Naive thymus-derived CD8-positive, alpha-beta T cell (primary cell): ENCODE data around the gene KRTAP10-1. TPM values are rescaled to one million over a fixed set of nuclear protein-coding genes. Genes with fewer than 3 reads are reported as not detected.
"Not testable (repeated sequence)": the region's sequence is repeated elsewhere in the genome, so short reads cannot be mapped to it uniquely, and the experiment has no call there.

Experiments used
- ATAC-seq, 2 donors: fragments of 150-1000 bp; cut with Tn5 transposase in 1 of 2; sonication (Bioruptor Pico), chemical (Tn5 transposase) in 1 of 2; 1 replicate in 1 of 2; 2 replicates in 1 of 2; pipeline ENCODE4 v1.10.0; 2021; ENCODE audit warnings: mild to moderate bottlenecking in 2 of 2, moderate library complexity in 2 of 2
- POLR2A ChIA-PET: fragments of 350-600 bp; sonication (Branson Sonifier 250); formaldehyde crosslinking; loops from one replicate; lab custom pipeline; 2021; ENCODE audit warnings: antibody characterized with exemption; lab: Charles Lee
- DNase-seq, 10 donors: peaks; one replicate each; pipeline versions ENCODE4 v3.0.0 to v3.0.0-alpha.2; 2020 to 2022
- H3K27ac Mint-ChIP-seq, 10 donors: one replicate each; pipeline ENCODE4 v1.8.0; 2020 to 2022; ENCODE audit warnings: mild to moderate bottlenecking in 10 of 10, mixed read lengths in 10 of 10, moderate library complexity in 4 of 10, inconsistent platforms in 1 of 10
- H3K27me3 Mint-ChIP-seq, 5 donors: one replicate each; pipeline ENCODE4 v1.8.0; 2021 to 2022; ENCODE audit warnings: mixed read lengths in 5 of 5
- H3K36me3 Mint-ChIP-seq, 3 donors: one replicate each; pipeline ENCODE4 v1.8.0; 2020 to 2022; ENCODE audit warnings: mixed read lengths in 3 of 3, mild to moderate bottlenecking in 2 of 3, inconsistent platforms in 1 of 3
- H3K4me1 Mint-ChIP-seq, 4 donors: one replicate each; pipeline ENCODE4 v1.8.0; 2021 to 2022; ENCODE audit warnings: mixed read lengths in 4 of 4
- H3K4me3 Mint-ChIP-seq, 10 donors: one replicate each; pipeline ENCODE4 v1.8.0; 2020 to 2022; ENCODE audit warnings: mild to moderate bottlenecking in 10 of 10, mixed read lengths in 10 of 10, moderate library complexity in 6 of 10, inconsistent platforms in 1 of 10
- H3K9me3 Mint-ChIP-seq, 9 donors: one replicate each; pipeline ENCODE4 v1.8.0; 2020 to 2022; ENCODE audit warnings: mixed read lengths in 9 of 9, mild to moderate bottlenecking in 3 of 9, inconsistent platforms in 1 of 9, moderate library complexity in 1 of 9
- polyA plus RNA-seq, 3 donors: library from polyadenylated mRNA; unstranded; fragments of 300-500 nt; fragmentation: Illumina TruSeq; gene quantifications; one replicate each; pipeline ENCODE4 v1.2.3, GENCODE V29; 2021
- total RNA-seq, 8 experiments: library from RNA in 2 of 8; stranded (reverse) in 2 of 8; gene quantifications; one replicate each; pipeline ENCODE4 v1.2.3 and lab custom pipeline; 2021 to 2026

The KRTAP10-1 gene
- total and polyA plus RNA-seq, 5 experiments from 2014 or later = not detected

- no peaks in the 10 kb centered on the region for H3K27me3 Mint-ChIP-seq
- POLR2A ChIA-PET = interaction anchor here (0.5 to 2.3 kb wide), 7 partner anchors 109 to 422 kb away, joined by 3 to 12 read pairs (median 4); partner anchors contain the start of gene KRTAP12-3
- DNase-seq = no peak
- no peak for ATAC-seq
- peaks cover 0 to 14% (median 4%) of the 10 kb centered on the region in 4 donors for H3K4me1 Mint-ChIP-seq
- peak overlapping the region in 1 of 10 donors; percentile 45 for H3K4me3 Mint-ChIP-seq
- H3K9me3 Mint-ChIP-seq = no peaks in the 10 kb centered on the region
- H3K36me3 Mint-ChIP-seq = no peaks in the 10 kb centered on the region
- peak overlapping the region in 2 of 10 donors; percentile 12 to 45 for H3K27ac Mint-ChIP-seq
Observed at GRCh38 chr21:44510109-44510507, 29.9 kb downstream of the KRTAP10-1 start.

- Mint-ChIP-seq H3K36me3 (no peaks in the 10 kb centered on the region), H3K27ac (peak overlapping the region in 2 of 10 donors; percentile 37 to 45), H3K9me3 (no peaks in the 10 kb centered on the region), H3K4me1 (peaks cover 0 to 11% (median 4%) of the 10 kb centered on the region in 4 donors), H3K4me3 (no peak overlapping the region), H3K27me3 (no peaks in the 10 kb centered on the region)
- POLR2A ChIA-PET = interaction anchor here (0.8 to 2.3 kb wide), 6 partner anchors 109 to 423 kb away, joined by 3 to 12 read pairs (median 4); partner anchors contain the start of gene KRTAP12-3
- ATAC-seq (no peak), DNase-seq (no peak)
Observed at GRCh38 chr21:44509539-44509938, 30.5 kb downstream of the KRTAP10-1 start.

- Mint-ChIP-seq H3K36me3 (no peaks in the 10 kb centered on the region), H3K27ac (no peak overlapping the region), H3K27me3 (no peaks in the 10 kb centered on the region), H3K9me3 (no peaks in the 10 kb centered on the region), H3K4me1 (peaks cover 5 to 15% (median 6%) of the 10 kb centered on the region in 4 donors), H3K4me3 (no peak overlapping the region)
- POLR2A ChIA-PET = interaction anchor here (2.3 kb wide), 1 partner anchor 284 kb away, joined by 10 read pairs; no protein-coding TSS in a partner anchor
- DNase-seq (no peak), ATAC-seq (no peak)
Observed at GRCh38 chr21:44508711-44509445, 31.1 kb downstream of the KRTAP10-1 start.

- H3K4me3 Mint-ChIP-seq = no peak overlapping the region
- no peak for ATAC-seq
- POLR2A ChIA-PET = no interaction called here
- no peaks in the 10 kb centered on the region for H3K9me3 Mint-ChIP-seq
- no peaks in the 10 kb centered on the region for H3K27me3 Mint-ChIP-seq
- no peaks in the 10 kb centered on the region for H3K36me3 Mint-ChIP-seq
- no peak overlapping the region for H3K27ac Mint-ChIP-seq
- peaks cover 7 to 18% (median 8%) of the 10 kb centered on the region in 4 donors for H3K4me1 Mint-ChIP-seq
- no peak for DNase-seq
Observed at GRCh38 chr21:44508426-44508710, 31.6 kb downstream of the KRTAP10-1 start.

- Mint-ChIP-seq H3K27ac (no peak overlapping the region), H3K36me3 (no peaks in the 10 kb centered on the region), H3K27me3 (no peaks in the 10 kb centered on the region), H3K4me3 (no peak overlapping the region), H3K9me3 (no peaks in the 10 kb centered on the region), H3K4me1 (peaks cover 7 to 18% (median 8%) of the 10 kb centered on the region in 4 donors)
- DNase-seq (no peak), ATAC-seq (no peak)
- POLR2A ChIA-PET = interaction anchor here (0.6 kb wide), 1 partner anchor 152 kb away, joined by 3 read pairs; no protein-coding TSS in a partner anchor
Observed at GRCh38 chr21:44507673-44508425, 32.1 kb downstream of the KRTAP10-1 start.

GRCh38 chr21:44506279-44507255 is 33.4 kb downstream of the KRTAP10-1 start:
- no peaks in the 10 kb centered on the region for H3K36me3 Mint-ChIP-seq
- H3K4me1 Mint-ChIP-seq = peaks cover 4 to 19% (median 8%) of the 10 kb centered on the region in 4 donors
- DNase-seq = no peak
- no peaks in the 10 kb centered on the region for H3K9me3 Mint-ChIP-seq
- H3K27me3 Mint-ChIP-seq = no peaks in the 10 kb centered on the region
- ATAC-seq = no peak
- POLR2A ChIA-PET = no interaction called here
- H3K27ac Mint-ChIP-seq = no peak overlapping the region
- no peak overlapping the region for H3K4me3 Mint-ChIP-seq

GRCh38 chr21:44505673-44506278 is 34.2 kb downstream of the KRTAP10-1 start:
- Mint-ChIP-seq H3K4me3 (peak overlapping the region in 1 of 10 donors; percentile 19), H3K27ac (peak overlapping the region in 2 of 10 donors; percentile 7 to 31), H3K36me3 (no peaks in the 10 kb centered on the region), H3K4me1 (peaks cover 4 to 15% (median 7%) of the 10 kb centered on the region in 4 donors), H3K9me3 (no peaks in the 10 kb centered on the region), H3K27me3 (no peaks in the 10 kb centered on the region)
- POLR2A ChIA-PET = no interaction called here
- no peak for DNase-seq
- ATAC-seq = no peak

- peak overlapping the region in 6 of 10 donors; percentile 29 to 84 (median 78) for H3K27ac Mint-ChIP-seq
- peaks cover 0 to 2% (median 0%) of the 10 kb centered on the region in 5 donors for H3K27me3 Mint-ChIP-seq
- H3K9me3 Mint-ChIP-seq = no peaks in the 10 kb centered on the region
- DNase-seq = no peak
- POLR2A ChIA-PET = interaction anchor here (1.1 kb wide), 1 partner anchor 237 kb away, joined by 3 read pairs; no protein-coding TSS in a partner anchor
- H3K4me3 Mint-ChIP-seq = peak overlapping the region in 4 of 10 donors; percentile 23 to 60 (median 54)
- H3K36me3 Mint-ChIP-seq = no peaks in the 10 kb centered on the region
- peaks cover 2 to 8% (median 7%) of the 10 kb centered on the region in 4 donors for H3K4me1 Mint-ChIP-seq
- no peak for ATAC-seq
Observed at GRCh38 chr21:44503901-44504399, 36.0 kb downstream of the KRTAP10-1 start.

- H3K4me1 Mint-ChIP-seq, ATAC-seq, H3K9me3 Mint-ChIP-seq, DNase-seq, H3K36me3 Mint-ChIP-seq, H3K27me3 Mint-ChIP-seq: not testable (repeated sequence)
- peak overlapping the region in 5 of 10 donors; percentile 29 to 84 (median 80) for H3K27ac Mint-ChIP-seq
- POLR2A ChIA-PET = interaction anchor here (0.9 to 1.1 kb wide), 2 partner anchors 237 to 265 kb away, joined by 3 read pairs; no protein-coding TSS in a partner anchor
- H3K4me3 Mint-ChIP-seq = peak overlapping the region in 3 of 10 donors; percentile 23 to 54 (median 54)
Observed at GRCh38 chr21:44503006-44503889, 36.7 kb downstream of the KRTAP10-1 start.

- Mint-ChIP-seq H3K27ac (peak overlapping the region in 6 of 10 donors; percentile 37 to 78 (median 66)), H3K4me1 (peaks cover 2 to 8% (median 7%) of the 10 kb centered on the region in 4 donors), H3K36me3 (no peaks in the 10 kb centered on the region), H3K9me3 (no peaks in the 10 kb centered on the region), H3K4me3 (peak overlapping the region in 1 of 10 donors; percentile 30), H3K27me3 (peaks cover 0 to 3% (median 0%) of the 10 kb centered on the region in 5 donors)
- no peak for ATAC-seq
- no peak for DNase-seq
- POLR2A ChIA-PET = interaction anchor here (0.9 to 1.4 kb wide), 2 partner anchors 266 to 300 kb away, joined by 3 read pairs; no protein-coding TSS in a partner anchor
Observed at GRCh38 chr21:44502171-44502958, 37.6 kb downstream of the KRTAP10-1 start.
